ENCODE results near the gene SESN1.

- TF ChIP-seq CTCF (conservative IDR thresholded peaks at IDR 0.05; ENCODE audit: low read length) (no peak), EZH2phosphoT487 (IDR thresholded peaks at IDR 0.05; ENCODE audit: borderline replicate concordance, low read depth, low read length) (no peak)
Measured at GRCh38 chr6:109019911-109020310, 74.7 kb downstream of the SESN1 start.

All from OCI-LY7 (cell line).